ENCODE results near the gene BATF3.

- TF ChIP-seq, protein P1, sequence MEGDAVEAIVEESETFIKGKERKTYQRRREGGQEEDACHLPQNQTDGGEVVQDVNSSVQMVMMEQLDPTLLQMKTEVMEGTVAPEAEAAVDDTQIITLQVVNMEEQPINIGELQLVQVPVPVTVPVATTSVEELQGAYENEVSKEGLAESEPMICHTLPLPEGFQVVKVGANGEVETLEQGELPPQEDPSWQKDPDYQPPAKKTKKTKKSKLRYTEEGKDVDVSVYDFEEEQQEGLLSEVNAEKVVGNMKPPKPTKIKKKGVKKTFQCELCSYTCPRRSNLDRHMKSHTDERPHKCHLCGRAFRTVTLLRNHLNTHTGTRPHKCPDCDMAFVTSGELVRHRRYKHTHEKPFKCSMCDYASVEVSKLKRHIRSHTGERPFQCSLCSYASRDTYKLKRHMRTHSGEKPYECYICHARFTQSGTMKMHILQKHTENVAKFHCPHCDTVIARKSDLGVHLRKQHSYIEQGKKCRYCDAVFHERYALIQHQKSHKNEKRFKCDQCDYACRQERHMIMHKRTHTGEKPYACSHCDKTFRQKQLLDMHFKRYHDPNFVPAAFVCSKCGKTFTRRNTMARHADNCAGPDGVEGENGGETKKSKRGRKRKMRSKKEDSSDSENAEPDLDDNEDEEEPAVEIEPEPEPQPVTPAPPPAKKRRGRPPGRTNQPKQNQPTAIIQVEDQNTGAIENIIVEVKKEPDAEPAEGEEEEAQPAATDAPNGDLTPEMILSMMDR (IDR thresholded peaks at IDR 0.05), result no peak
- no peak for TF ChIP-seq EZH2 (IDR thresholded peaks at IDR 0.05)
- TF ChIP-seq EZH2phosphoT487 (IDR thresholded peaks at IDR 0.05), result no peak
Measured at GRCh38 chr1:212669600-212669999, 30.0 kb downstream of the BATF3 start.

Measured in neural progenitor cell (in vitro differentiated cells).